ENCODE data around the gene MIR17HG. TPM values are rescaled to one million over a fixed set of nuclear protein-coding genes. Genes with fewer than 3 reads are reported as not detected.

The MIR17HG gene
- total RNA-seq, 1 experiment from 2014 or later: 3.4 TPM

DNA sequence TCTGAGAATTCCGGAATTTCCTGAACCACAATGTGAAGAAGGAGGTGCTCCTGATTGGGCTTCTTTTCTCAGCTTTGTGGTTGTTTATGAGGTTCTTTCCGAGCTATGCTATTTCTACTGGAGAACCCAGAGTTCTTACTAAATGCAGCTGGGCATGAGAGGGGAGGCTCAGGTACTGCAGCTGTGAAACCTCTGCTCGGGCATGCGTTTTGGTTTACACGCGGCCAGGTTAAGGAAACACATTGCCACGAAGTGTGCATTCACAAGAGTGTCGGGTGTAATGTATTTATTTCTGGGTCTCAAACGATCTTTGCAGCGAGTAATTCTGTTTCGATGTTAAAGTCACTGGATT, 661 bp upstream of the MIR17HG start:
- TF ChIP-seq, protein P1, sequence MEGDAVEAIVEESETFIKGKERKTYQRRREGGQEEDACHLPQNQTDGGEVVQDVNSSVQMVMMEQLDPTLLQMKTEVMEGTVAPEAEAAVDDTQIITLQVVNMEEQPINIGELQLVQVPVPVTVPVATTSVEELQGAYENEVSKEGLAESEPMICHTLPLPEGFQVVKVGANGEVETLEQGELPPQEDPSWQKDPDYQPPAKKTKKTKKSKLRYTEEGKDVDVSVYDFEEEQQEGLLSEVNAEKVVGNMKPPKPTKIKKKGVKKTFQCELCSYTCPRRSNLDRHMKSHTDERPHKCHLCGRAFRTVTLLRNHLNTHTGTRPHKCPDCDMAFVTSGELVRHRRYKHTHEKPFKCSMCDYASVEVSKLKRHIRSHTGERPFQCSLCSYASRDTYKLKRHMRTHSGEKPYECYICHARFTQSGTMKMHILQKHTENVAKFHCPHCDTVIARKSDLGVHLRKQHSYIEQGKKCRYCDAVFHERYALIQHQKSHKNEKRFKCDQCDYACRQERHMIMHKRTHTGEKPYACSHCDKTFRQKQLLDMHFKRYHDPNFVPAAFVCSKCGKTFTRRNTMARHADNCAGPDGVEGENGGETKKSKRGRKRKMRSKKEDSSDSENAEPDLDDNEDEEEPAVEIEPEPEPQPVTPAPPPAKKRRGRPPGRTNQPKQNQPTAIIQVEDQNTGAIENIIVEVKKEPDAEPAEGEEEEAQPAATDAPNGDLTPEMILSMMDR (IDR thresholded peaks at IDR 0.05; ENCODE audit: unreplicated experiment): no peak
- CTCF ChIA-PET: no interaction called here
- Mint-ChIP-seq H3K4me1 (ENCODE audit: low read depth, unreplicated experiment) (peaks cover 3% of the 10 kb centered on the region), H3K36me3 (ENCODE audit: insufficient read depth, unreplicated experiment) (peaks cover 33% of the 10 kb centered on the region), H3K27ac (ENCODE audit: unreplicated experiment) (peak overlapping the region; percentile 20), H3K9me3 (ENCODE audit: low read depth, unreplicated experiment) (no peaks in the 10 kb centered on the region), H3K4me3 (ENCODE audit: low read depth, unreplicated experiment) (peak overlapping the region; percentile 79), H3K27me3 (ENCODE audit: unreplicated experiment) (no peaks in the 10 kb centered on the region)
- intact Hi-C loops (cut with micrococcal nuclease; ENCODE audit: unreplicated experiment): no loop called here
- BruUV-seq (replicated peaks): no TSS peak
- no peak for DNase-seq

DNA sequence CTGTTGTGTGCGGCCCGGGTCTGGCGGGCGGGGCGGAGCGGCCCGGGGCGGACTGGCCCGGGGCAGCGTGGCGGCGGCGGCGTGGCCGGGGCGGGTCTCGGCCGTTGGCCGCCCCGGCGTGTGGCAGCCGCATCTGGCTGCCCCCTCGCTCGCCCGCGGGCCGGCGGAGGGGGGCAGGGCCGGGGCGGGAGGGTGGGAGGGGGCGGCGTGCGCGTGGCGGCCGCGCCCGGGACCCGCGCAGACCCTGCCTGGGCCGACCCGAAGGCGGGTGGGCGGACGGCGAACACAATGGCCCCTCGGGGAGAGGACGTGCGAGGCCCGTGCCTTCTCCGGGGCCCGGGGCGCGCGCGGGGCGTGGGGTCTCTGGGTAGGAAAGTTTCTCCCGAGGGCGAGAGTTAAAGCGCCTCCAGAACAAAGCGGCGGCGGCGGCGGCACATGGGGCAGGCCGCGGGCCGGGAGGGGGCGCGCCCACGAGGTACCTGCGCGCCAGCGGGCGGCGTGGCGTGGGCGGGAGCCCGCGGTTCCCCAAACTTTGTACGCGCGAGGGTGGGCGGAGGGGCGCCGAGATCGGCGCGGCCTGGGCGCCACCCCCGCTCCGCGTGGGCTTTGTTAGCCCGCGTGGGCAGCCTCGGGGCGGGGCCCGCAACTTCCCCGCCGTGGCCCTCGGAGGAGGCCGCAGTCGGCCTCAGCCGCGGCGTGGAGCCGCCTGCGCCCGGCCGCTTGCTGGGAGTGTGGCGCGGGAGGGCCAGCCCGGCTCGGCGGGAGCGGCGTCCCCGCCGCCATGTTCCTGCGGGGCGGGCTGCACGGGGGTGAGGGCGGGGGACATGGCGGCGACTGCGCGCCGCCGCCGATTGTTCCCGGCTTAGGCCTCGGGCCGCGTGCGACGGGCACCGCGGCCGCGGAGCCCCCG, 764 bp downstream of the MIR17HG start:
- CTCF ChIA-PET: no interaction called here
- H3K36me3 Mint-ChIP-seq (ENCODE audit: insufficient read depth, unreplicated experiment): peaks cover 33% of the 10 kb centered on the region
- no peak for DNase-seq

DNA sequence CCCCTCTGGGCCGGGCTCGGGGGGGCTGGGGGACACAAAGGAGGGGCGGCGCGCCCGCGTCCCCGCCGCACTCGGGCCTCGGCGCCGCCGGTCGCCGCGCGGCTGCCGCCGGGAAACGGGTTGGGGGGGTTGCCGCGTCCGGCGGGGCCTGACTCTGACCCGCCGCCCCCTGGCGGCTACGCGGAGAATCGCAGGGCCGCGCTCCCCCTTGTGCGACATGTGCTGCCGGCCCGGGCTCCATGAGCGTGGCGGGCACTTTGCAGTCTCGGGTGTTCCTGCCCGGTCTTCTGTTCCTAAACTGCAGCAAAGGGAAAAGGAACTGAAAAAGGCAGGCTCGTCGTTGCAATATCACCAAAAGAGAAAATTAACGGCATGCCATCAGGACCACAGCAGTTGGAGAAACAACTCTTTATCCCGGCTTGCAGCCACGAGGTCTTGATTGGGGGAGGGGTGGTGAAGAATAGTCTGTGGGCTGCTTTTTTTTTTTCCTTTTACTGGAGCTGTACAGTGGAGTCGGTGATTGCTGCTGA, 1.5 kb downstream of the MIR17HG start:
- H3K27ac Mint-ChIP-seq (ENCODE audit: unreplicated experiment): peak overlapping the region; percentile 47
- intact Hi-C loops (cut with micrococcal nuclease; ENCODE audit: unreplicated experiment): no loop called here
- no peaks in the 10 kb centered on the region for H3K9me3 Mint-ChIP-seq (ENCODE audit: low read depth, unreplicated experiment)
- no TSS peak for BruUV-seq (replicated peaks)
- CTCF ChIA-PET: no interaction called here
- peak; percentile 80 for DNase-seq
- H3K36me3 Mint-ChIP-seq (ENCODE audit: insufficient read depth, unreplicated experiment): peaks cover 40% of the 10 kb centered on the region
- no peaks in the 10 kb centered on the region for H3K27me3 Mint-ChIP-seq (ENCODE audit: unreplicated experiment)
- H3K4me3 Mint-ChIP-seq (ENCODE audit: low read depth, unreplicated experiment): peak overlapping the region; percentile 63
- TF ChIP-seq, protein P1 (IDR thresholded peaks at IDR 0.05; ENCODE audit: unreplicated experiment): peak; percentile 64
- H3K4me1 Mint-ChIP-seq (ENCODE audit: low read depth, unreplicated experiment): no peaks in the 10 kb centered on the region

More for the DNA sequence above, 764 bp downstream of the MIR17HG start:
- Mint-ChIP-seq H3K27ac (ENCODE audit: unreplicated experiment) (no peak overlapping the region), H3K4me3 (ENCODE audit: low read depth, unreplicated experiment) (no peak overlapping the region), H3K27me3 (ENCODE audit: unreplicated experiment) (no peaks in the 10 kb centered on the region), H3K9me3 (ENCODE audit: low read depth, unreplicated experiment) (no peaks in the 10 kb centered on the region), H3K4me1 (ENCODE audit: low read depth, unreplicated experiment) (no peaks in the 10 kb centered on the region)
- BruUV-seq (replicated peaks): no TSS peak
- intact Hi-C loops (cut with micrococcal nuclease; ENCODE audit: unreplicated experiment): no loop called here
- TF ChIP-seq, protein P1 (IDR thresholded peaks at IDR 0.05; ENCODE audit: unreplicated experiment): no peak

DNA sequence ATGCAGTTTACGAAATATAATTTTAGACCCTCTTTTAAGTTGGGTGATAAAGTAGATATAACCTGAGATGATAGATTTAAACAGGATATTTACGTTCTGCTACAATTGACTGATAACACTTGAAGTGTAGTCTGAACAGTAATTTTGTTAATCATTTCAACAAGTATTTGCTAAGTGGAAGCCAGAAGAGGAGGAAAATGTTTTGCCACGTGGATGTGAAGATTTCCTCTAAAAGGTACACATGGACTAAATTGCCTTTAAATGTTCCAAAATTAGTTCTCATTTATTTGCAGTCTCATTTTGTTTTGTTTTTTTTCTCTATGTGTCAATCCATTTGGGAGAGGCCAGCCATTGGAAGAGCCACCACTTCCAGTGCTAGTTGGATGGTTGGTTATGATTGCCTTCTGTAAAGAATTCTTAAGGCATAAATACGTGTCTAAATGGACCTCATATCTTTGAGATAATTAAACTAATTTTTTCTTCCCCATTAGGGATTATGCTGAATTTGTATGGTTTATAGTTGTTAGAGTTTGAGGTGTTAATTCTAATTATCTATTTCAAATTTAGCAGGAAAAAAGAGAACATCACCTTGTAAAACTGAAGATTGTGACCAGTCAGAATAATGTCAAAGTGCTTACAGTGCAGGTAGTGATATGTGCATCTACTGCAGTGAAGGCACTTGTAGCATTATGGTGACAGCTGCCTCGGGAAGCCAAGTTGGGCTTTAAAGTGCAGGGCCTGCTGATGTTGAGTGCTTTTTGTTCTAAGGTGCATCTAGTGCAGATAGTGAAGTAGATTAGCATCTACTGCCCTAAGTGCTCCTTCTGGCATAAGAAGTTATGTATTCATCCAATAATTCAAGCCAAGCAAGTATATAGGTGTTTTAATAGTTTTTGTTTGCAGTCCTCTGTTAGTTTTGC, 2.8 kb downstream of the MIR17HG start:
- TSS peak; percentile 58 for BruUV-seq (replicated peaks)
- DNase-seq: no peak

More for the DNA sequence above, 2.8 kb downstream of the MIR17HG start:
- Mint-ChIP-seq H3K4me3 (ENCODE audit: low read depth, unreplicated experiment) (peak overlapping the region; percentile 63), H3K4me1 (ENCODE audit: low read depth, unreplicated experiment) (no peaks in the 10 kb centered on the region), H3K27me3 (ENCODE audit: unreplicated experiment) (no peaks in the 10 kb centered on the region), H3K27ac (ENCODE audit: unreplicated experiment) (no peak overlapping the region), H3K9me3 (ENCODE audit: low read depth, unreplicated experiment) (no peaks in the 10 kb centered on the region), H3K36me3 (ENCODE audit: insufficient read depth, unreplicated experiment) (peaks cover 50% of the 10 kb centered on the region)
- TF ChIP-seq, protein P1 (IDR thresholded peaks at IDR 0.05; ENCODE audit: unreplicated experiment): no peak
- intact Hi-C loops (cut with micrococcal nuclease; ENCODE audit: unreplicated experiment): no loop called here
- CTCF ChIA-PET: no interaction called here

Data from Calu3 (cell line).